CD1c-positive myeloid dendritic cell (primary cell): ENCODE measurements around the gene RADIL.
"Not testable (repeated sequence)": the region's sequence is repeated elsewhere in the genome, so short reads cannot be mapped to it uniquely, and the experiment has no call there.

Source experiments
- DNase-seq: peaks from one replicate; pipeline ENCODE4 v3.0.0-alpha.2; 2016; ENCODE audit errors: extremely low spot score

RADIL gene

DNA sequence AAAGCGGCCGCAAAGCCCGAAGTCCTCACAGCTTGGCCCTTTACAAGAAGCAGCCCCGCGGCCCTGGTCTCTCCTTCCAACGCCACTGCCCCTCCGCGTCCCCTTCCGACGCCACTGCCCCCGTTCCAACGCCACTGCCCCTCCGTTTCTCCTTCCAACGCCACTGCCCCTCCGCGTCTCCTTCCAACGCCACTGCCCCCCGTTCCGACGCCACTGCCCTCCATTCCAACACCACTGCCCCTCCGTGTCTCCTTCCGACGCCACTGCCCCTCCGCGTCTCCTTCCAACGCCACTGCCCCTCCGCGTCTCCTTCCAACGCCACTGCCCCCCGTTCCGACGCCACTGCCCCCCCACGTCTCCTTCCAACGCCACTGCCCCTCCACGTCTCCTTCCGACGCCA lies 75.0 kb downstream of the RADIL start:
- DNase-seq, result no peak

DNA sequence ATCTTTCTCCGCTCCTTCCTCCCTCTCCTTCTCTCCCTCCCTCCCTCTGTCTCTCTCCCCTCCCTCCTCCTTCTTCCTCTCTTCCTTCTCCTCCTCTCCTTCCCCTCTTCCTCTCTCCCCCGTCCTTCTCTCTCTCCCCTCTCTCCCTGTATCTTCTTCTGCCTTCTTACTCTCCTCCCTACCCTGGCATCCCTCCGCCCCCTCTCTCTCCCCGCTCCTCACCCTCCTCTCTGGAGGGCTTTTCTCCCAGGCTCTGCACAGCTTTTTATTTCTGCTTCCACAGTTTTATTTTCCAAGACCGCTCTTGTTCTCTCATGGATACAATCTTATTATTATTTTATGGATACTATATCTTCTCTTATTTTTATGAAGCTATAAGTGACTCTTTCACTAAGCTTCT lies 75.5 kb downstream of the RADIL start:
- no peak for DNase-seq

DNA sequence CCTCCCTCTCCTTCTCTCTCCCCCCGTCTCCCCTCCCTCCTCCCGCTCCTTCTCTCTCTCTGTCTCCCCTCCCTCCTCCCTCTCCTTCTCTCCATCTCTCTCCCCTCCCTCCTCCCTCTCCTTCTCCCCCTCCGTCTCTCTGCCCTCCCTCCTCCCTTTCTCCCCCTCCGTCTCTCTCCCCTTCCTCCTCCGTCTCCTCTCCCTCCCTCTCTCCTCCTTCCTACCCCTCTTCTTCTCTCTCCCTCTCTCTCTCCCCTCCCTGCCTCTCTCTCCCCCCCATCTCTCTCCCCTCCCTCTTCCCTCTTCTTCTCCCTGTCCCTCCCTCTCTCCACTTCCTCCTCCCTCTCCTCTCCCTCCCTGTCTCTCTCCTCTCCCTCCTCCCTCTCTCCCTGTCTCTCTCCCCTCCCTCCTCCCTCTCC lies 75.9 kb downstream of the RADIL start:
- no peak for DNase-seq

DNA sequence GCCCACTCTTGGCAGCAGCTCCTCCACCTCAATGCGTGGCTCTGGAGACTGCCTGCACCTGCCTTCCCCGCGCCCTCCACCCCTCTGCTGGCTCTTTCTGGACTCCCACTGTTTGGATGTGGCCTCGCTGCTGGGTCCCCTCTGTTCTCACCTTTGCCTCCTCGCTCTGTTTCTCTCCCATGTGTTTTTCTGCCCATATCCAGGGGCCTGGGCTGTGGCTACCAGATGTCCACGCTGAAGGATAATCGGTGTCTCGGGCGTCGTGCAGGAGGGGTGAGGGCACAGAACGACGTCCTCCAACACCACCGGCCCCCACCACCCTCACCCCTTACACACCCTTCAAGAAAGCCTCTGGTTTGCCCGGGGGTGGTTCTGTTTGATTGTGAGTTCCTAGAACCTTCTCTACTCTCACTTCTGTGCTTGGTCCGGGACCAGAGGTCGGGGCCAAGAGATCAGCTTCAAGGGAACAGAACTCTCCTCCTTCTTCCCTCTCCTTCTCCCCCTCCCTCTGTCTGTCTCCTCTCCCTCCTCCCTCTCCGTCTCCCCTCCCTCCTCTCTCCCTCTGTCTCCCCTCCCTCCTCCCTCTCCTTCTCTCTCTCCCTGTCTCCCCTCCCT lies 76.4 kb downstream of the RADIL start:
- DNase-seq, result no peak

DNA sequence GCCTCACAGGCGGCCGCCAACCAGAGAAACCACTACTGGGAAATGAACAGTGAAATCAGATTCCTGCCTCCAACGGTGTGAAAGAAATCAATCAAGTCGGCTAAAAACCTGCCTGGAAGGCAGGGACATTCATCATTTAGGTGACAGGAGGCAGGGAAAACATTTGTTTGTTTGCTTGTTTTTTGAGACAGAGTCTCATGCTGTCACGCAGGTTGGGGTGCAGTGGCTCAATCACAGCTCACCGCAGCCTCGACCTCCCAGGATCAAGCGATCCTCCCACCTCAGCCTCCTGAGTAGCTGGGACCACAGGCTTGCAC lies 77.6 kb downstream of the RADIL start:
- no peak for DNase-seq

DNA sequence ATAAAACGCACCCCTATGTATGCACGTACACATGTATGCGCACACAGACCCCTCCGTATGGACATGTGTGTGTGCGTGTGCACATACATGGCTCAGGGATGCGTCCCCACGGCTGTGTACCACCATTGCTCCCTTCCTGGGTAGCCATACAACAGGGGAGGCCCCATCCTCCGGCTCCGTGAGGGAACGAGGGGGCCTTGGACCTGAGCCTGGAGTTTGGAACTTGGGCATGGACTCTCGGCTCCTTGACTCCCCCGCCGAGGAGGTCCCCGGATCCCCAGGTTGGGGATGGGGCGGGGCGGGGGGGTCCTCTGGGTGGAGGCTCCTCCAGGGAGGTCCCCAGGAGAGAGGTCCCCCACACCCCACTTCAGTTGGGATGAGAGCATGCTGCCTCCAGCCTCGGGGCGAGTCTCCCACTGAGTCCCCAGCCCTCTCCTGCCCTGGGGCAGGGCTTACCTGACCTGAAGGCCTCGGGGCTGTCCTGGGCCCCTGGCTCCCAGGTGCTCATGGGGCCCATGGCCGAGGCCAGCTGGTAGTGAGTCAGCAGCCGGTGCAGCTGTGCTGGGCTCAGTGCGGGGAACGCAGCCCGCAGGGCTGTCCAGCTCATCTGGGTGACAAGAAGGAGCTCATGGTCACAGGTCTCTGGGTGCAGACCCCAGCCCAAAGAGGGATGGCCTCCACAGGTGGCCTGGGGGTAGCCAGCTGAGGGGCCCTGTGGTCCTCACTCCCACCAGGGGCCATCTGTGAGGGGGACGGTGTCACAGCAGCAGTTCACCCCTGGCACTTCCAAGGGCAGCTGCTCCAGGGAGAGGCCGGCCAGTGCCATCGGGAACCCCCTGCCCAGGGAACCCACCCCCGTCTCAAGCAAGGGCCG lies 78.2 kb downstream of the RADIL start:
- no peak for DNase-seq

DNA sequence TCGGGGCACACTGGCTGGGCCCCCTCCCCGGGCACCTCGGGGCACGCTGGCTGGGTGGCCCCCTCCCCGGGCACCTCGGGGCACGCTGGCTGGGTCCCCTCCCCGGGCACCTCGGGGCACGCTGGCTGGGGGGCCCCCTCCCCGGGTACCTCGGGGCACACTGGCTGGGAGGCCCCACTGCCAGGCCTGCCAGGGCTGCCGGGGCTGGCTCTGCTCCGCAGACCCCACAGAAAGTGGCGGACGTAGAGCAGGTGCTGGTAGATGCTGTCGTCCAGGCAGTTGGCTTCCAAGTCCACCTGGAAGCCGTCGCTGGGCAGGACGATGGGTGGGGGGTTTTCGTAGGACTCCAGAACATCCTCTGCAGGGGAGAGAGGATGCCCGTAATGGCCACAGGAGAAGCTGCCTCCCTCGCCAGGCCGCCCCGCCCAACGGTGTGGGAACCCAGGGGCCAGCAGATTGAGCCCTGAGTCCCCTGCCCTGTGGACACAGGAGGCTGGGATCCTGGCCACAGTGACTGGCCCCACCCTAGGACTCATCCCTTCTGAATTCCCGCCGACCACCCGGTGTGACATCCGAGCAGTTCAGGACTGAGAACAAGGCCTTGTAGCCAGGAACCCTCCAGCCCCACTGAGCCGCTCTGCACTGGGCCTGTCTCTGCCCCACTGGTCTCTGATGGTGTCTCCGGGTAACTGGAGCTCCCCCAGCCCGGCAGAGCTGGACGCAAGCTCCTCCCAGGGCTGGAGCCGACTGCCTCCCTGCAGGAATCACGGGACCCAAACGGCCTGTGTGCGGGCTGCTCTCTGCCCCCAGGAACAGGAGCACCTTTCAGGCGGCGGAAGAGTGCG lies 79.9 kb downstream of the RADIL start:
- no peak for DNase-seq

DNA sequence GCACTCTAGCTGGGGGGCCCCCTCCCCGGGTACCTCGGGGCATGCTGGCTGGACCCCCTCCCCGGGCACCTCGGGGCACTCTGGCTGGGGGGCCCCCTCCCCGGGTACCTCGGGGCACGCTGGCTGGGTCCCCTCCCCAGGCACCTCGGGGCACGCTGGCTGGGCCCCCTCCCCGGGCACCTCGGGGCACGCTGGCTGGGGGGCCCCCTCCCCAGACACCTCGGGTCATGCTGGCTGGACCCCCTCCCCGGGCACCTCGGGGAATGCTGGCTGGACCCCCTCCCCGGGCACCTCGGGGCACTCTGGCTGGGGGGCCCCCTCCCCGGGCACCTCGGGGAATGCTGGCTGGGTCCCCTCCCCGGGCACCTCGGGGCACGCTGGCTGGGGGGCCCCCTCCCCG lies 80.9 kb downstream of the RADIL start:
- DNase-seq, result not testable (repeated sequence)

DNA sequence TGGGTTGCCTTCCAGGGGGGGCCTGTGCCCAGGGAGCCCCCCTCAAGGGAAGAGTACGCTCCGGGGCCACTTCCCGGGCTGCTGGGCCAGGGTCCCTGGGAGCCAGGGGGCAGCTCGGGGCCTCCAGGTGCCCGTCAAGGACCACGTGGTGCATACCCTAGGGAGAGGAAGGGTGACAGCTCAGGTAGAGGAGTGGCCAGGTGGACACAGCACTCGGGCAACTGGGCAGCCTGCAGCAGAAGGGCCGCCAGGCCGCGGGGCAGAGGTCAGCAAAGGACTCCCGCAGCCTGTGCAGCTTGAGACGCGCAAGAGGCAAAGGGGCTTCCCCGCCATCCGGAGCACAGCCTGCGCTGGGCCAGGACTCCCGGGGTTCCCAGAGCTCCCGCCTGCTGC lies 81.7 kb downstream of the RADIL start:
- no peak for DNase-seq

DNA sequence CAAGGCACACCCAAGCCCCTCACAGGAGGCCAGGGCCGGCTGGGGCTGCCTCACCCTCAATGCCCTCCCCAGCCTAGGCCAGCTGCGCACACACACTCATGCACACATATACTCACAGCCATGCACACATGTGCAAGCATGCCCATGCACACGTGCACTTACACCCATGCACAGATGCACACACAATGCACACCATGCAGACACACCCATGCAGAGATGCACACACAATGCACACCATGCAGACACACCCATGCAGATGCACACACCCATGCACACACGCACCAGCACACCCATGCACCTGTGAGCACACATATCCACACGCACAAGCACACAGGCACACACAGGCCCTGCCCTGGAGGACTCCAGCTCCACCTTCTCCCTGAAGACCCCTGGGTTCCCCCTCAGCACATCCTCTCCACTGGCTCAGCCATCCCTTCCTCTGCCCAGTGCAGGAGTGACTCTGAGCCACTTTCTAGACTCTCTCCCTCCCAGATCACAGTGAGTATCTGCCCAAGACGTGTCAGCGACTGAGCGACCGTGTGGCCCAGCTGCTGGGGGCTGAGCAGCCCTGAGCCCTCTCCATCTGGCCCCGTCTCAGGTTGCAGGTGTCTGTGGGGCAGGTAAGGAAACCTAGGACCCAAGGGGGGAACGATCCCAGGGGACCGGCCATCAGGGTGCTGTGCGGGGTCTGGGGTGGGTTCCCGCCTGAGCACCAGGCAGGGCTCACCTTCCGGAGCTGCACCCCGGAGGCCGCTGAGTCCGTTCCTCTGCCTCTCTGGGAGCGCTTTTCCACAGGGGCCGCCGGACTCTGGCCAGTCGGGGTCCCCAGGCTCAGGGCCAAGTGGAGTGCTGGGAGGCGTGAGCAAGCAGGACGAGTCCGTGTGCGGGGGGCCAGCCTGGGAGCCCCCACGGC lies 82.3 kb downstream of the RADIL start:
- DNase-seq, result no peak

DNA sequence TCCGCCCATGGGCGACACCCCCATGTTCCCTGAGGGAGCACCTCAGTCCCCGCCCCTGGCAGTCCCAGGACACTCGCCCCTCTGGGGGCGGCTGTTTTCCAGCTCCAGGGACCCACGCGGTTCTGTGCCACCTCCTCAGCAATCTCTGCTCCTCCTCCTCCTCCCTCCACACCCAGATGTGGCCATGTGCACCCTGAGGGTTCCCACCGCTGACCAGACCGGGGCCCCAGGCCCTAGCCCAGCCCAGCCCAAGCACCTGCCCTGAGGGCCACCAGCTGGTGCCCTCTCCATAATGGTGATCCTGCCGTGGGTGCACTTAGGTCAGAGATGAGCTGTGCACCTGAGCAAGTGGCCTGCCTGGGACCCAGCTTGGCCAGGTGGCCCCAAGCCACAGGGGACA lies 83.0 kb downstream of the RADIL start:
- DNase-seq, result no peak

DNA sequence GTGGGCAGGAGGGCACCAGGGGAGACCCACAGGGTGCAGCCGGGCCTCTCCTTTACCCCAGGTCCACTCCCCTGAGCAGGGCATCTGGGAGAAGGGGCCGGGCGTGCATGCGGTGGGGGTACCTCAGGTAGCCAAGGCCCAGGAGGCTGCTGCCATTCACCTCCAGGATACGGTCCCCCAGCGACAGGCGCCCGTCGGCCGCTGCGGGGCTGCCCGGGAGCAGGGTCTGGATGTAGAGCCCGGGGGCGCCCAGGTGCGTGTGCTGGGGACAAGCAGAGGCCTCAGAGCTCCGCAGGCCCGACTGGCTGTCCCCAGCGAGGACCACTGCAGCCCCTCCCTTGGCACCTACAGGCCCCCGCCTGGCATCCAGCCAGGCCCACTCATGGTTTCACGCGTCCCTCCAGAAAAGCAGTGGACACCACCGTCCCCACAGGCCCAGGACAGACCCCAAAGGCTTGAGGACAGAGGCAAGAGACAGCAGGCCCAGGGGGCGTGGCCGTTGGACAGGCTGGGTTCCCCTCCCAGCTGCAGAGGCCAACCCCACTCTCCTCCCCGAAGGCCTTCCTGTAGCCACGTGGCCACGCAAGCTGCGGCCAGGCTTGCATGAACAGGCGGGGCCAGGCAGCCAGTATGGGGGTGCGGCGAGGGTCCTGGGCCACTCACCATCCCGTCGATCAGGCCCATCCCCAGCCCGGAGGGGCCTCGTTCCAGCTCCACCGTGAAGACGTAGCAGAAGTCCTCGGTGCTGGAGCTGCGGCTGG lies 83.8 kb downstream of the RADIL start:
- DNase-seq, result no peak

DNA sequence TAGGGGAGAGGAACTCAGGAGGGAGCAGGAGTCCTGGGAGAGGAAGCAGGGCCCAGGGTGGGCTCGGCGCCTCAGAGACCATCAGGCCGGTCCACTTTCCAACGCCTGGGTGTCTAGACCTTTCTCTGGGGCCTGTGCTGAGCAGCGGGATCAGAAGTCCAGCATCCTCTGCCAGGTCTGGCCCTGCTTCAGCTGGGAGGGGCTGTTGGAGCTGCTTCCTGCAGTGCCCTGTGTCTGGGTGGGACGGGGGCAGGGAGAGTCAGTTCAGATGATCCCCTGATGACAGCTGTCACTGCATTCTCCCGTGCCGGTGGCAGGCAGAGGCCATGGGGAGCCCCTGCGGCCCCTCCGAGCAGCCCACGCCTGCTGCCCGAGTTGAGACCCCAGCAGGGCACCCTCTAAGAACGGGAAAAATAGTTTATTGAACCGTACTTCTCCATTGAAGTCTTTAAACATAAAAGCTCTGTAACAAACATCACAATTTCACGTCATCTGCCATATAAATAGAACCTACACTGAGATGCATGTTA lies 84.7 kb downstream of the RADIL start:
- DNase-seq, result no peak

DNA sequence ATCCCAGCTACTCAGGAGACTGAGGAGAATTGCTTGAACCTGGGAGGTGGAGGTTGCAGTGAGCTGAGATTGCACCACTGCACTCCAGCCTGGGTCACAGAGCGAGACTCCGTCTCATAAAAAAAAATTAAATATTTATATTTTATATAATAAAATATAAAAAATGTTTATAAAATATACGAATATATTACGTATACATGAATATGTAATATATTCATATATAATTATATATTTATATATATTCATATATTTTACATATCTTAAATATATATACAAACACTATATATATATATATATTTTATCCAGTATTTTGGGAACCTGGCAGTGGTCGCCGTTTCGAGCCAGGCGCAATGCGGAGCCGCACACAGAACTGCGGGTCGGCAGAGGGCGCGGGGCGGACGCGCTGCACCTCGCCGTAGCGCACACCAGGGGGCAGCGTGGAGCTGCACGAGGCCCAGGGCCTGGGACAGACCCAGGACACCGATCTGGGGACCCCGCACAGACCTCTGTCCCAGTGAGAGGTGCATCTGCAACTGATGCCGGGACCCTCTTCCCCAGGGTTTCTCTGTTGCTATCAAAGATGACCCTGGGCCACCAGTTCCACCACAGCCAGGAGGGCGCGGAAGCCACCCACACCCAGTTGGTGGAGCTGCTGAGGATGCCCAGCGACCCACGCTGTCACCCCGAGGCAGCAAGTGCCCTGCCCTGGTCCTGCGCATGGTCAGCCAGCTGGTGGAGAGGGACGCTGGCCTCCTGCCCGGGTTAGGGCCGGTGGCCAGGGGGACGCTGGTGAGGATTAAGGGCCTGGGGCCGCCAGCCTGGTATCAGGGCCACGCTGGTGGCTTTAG lies 85.4 kb downstream of the RADIL start:
- peak; percentile 70 for DNase-seq

DNA sequence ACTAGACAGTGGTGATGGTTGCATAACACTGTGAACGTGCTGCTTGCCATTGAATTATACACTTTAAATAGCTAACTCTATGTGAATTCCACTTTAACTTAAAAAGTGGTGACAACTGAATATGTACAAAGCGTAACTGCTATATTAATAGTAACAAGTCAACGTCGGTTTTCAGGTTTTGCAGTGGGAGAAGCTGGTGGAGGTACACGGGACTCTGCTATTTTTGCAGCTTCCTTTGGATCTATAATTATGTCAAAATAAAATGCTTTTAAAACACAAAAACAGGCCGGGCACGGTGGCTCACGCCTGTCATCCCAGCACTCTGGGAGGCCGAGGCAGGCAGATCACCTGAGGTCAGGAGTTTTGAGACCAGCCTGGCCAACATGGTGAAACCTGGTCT lies 87.1 kb downstream of the RADIL start:
- DNase-seq, result no peak

DNA sequence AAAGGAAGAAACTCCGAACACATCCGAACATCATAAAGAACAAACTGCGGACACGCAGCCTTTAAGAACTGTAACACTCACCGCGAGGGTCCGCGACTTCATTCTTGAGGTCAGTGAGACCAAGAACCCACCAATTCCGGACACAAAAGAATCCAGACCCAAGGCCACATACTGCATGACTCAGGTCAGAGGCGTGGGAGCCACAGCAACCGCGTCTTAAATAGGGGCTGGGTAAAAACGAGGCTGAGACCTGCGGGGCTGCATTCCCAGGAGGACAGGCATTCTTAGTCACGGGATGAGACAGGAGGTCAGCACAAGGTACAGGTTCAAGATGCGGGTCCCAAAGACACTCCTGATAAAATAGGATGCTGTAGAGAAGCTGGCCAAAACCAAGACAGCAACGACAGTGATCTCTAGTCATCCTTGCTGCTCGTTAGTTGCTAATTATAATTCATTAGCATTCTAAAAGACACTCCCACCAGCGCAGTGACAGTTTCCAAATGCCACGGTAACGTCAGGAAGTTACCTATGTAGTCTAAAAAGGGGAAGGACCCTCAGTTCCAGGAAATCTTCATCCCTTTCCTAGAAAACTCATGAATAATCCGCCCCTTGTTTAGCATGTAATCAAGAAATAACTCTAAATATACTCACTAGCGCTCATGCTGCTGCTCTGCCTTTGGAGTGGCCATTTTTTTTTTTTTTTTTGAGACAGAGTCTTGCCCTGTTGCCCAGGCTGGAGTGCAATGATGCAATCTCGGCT lies 88.7 kb downstream of the RADIL start:
- peak; percentile 57 for DNase-seq

DNA sequence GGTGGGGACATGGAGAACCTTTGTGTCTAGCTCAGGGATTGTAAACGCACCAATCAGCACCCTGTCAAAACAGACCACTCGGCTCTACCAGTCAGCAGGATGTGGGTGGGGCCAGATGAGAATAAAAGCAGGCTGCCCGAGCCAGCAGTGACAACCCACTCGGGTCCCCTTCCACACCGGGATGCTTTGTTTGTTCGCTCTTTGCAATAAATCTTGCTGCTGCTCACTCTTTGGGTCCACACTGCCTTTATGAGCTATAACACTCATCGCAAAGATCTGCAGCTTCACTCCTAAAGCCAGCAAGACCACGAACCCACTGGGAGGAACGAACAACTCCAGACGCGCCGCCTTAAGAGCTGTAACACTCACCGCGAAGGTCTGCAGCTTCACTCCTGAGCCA lies 89.3 kb downstream of the RADIL start:
- not testable (repeated sequence) for DNase-seq

DNA sequence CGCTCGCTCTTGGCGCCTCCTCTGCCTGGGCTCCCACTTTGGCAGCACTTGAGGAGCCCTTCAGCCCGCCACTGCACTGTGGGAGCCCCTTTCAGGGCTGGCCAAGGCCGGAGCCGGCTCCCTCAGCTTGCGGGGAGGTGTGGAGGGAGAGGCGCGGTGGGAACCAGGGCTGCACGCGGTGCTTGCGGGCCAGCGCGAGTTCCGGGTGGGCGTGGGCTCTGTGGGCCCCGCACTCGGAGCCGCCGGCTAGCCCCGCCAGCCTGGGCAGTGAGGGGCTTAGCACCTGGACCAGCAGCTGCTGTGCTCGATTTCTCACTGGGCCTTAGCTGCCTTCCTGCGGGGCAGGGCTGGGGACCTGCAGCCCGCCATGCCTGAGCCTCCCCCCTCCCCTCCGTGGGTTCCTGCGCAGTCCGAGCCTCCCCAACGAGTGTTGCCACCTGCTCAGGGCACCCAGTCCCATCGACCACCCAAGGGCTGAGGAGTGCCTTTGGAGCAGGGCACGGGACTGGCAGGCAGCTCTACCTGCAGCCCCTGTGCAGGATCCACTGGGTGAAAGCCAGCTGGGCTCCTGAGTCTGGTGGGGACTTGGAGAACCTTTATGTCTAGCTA lies 90.0 kb downstream of the RADIL start:
- not testable (repeated sequence) for DNase-seq
